Ectodermal cell (in vitro differentiated cells): ENCODE data around the gene ETFRF1.

Experiments used
- H3K27ac ChIP-seq: 2 replicates; pipeline ENCODE4 v1.7.0; 2013; ENCODE audit warnings: mild to moderate bottlenecking, low read depth, low read length; ENCODE audit not compliant: insufficient read depth, poor library complexity, severe bottlenecking
- H3K27me3 ChIP-seq: 2 replicates; pipeline ENCODE4 v1.7.0; 2013; ENCODE audit warnings: mild to moderate bottlenecking, low read length; ENCODE audit not compliant: insufficient read depth, control insufficient read depth, poor library complexity, severe bottlenecking
- H3K36me3 ChIP-seq: one replicate; pipeline ENCODE4 v1.7.0; 2013; ENCODE audit warnings: low read length; ENCODE audit not compliant: control insufficient read depth, insufficient read depth
- H3K4me1 ChIP-seq: one replicate; pipeline ENCODE4 v1.7.0; 2013; ENCODE audit warnings: low read length; ENCODE audit not compliant: control insufficient read depth, insufficient read depth
- H3K4me3 ChIP-seq: 2 replicates; pipeline ENCODE4 v1.7.0; 2013; ENCODE audit warnings: low read depth, low read length, control low read depth; ENCODE audit not compliant: insufficient read depth
- H3K9me3 ChIP-seq: 2 replicates; pipeline ENCODE4 v1.7.0; 2013; ENCODE audit warnings: mild to moderate bottlenecking, low read length, moderate library complexity; ENCODE audit not compliant: control insufficient read depth
- WGBS, 2 experiments: methylation state at CpG; one replicate each; pipeline ENCODE4 v1.1.7; 2013; ENCODE audit warnings: missing lambda C conversion rate in 2 of 2; 5-methylcytosine and 5-hydroxymethylcytosine counted together

ETFRF1 gene

DNA sequence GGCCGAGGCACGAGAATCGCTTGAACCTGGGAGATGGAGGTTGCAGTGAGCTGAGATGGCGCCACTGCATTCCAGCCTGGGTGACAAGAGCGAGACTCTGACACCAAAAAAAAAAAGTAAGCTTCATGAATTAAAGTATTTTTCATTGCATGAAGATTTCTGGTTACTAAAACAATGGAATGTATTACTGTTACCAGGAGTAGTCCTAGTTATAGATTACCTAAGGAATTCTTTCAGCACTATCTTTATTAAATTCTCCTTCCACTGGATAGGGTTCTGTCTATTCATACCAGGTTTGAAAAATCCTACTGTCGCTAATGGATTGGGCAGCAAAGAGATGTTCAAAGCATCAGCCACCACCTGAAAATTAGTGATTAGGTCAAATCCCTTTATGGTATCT is 12.4 kb downstream of the ETFRF1 start:
- Histone ChIP-seq H3K27ac (no peak overlapping the region), H3K4me3 (no peak overlapping the region), H3K9me3 (no peaks in the 10 kb centered on the region), H3K36me3 (no peaks in the 10 kb centered on the region), H3K4me1 (no peaks in the 10 kb centered on the region), H3K27me3 (no peaks in the 10 kb centered on the region)
- WGBS, 2 experiments = 97% methylated on average over 6 of the region's 6 CpGs

- Histone ChIP-seq H3K4me3 (no peak overlapping the region), H3K27me3 (no peaks in the 10 kb centered on the region), H3K27ac (no peak overlapping the region), H3K9me3 (no peaks in the 10 kb centered on the region), H3K4me1 (no peaks in the 10 kb centered on the region), H3K36me3 (no peaks in the 10 kb centered on the region)
- 92 to 100% methylated on average over 1 of the region's 1 CpG for WGBS, 2 experiments
Measured at GRCh38 chr12:25207846-25208245, 12.8 kb downstream of the ETFRF1 start.

- 80 to 82% methylated on average over 1 of the region's 1 CpG for WGBS, 2 experiments
- no peak overlapping the region for H3K27ac ChIP-seq
- no peaks in the 10 kb centered on the region for H3K36me3 ChIP-seq
- no peaks in the 10 kb centered on the region for H3K4me1 ChIP-seq
- no peaks in the 10 kb centered on the region for H3K9me3 ChIP-seq
- H3K27me3 ChIP-seq = no peaks in the 10 kb centered on the region
- H3K4me3 ChIP-seq = no peak overlapping the region
Measured at GRCh38 chr12:25208554-25208953, 13.5 kb downstream of the ETFRF1 start.

- H3K27ac ChIP-seq = no peak overlapping the region
- 80% methylated on average over 1 of the region's 1 CpG; no CpG with 5 or more reads in 1 of the 2 experiments for whole genome bisulfite sequencing, 2 experiments
- H3K4me1 ChIP-seq = no peaks in the 10 kb centered on the region
- H3K36me3 ChIP-seq = no peaks in the 10 kb centered on the region
- no peak overlapping the region for H3K4me3 ChIP-seq
- H3K27me3 ChIP-seq = no peaks in the 10 kb centered on the region
- no peaks in the 10 kb centered on the region for H3K9me3 ChIP-seq
Measured at GRCh38 chr12:25213338-25213737, 18.3 kb downstream of the ETFRF1 start.

DNA sequence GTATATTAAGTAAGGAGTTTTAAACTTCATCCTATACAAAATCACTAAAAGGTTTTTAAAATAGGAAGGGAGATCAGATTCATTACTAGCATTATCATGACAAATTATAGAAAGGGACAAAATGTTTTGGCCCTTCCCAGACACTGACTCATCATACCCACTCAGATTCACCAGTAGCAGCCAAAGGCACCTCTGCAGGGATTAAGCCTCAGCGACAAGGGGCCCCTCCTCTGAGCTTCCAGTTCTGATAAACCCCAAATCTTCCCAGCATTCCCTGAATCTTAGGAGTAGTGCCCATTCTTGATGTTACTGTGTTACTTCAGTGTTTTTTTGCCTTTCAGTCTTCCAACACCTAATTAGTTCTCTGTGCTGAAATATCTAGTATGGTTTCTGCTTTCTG is 41.2 kb downstream of the ETFRF1 start:
- no peaks in the 10 kb centered on the region for H3K4me1 ChIP-seq
- no peaks in the 10 kb centered on the region for H3K27me3 ChIP-seq
- whole genome bisulfite sequencing, 2 experiments = 61 to 87% methylated on average over 1 of the region's 1 CpG
- no peaks in the 10 kb centered on the region for H3K9me3 ChIP-seq
- no peak overlapping the region for H3K4me3 ChIP-seq
- H3K27ac ChIP-seq = no peak overlapping the region
- H3K36me3 ChIP-seq = peaks cover 4% of the 10 kb centered on the region

DNA sequence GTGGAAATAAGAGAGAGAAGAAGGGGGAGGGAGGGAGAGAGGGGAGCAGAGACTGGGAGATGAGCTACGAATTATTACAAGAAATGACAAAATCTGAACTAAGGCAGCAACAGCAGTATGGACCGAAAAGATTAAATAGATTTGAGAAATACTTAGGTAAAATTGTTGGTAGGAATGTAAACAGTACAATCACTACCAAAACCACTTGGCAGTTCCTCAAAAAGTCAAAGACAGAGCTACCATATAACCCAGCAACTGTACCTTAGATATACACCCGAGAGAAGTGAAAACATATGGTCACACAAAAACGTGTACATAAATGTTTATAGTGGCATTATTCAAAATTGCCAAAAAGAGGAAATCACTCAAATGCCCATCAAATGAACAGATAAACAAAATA is 41.6 kb downstream of the ETFRF1 start:
- no peak overlapping the region for H3K27ac ChIP-seq
- H3K9me3 ChIP-seq = no peaks in the 10 kb centered on the region
- H3K27me3 ChIP-seq = no peaks in the 10 kb centered on the region
- H3K4me1 ChIP-seq = no peaks in the 10 kb centered on the region
- 89 to 99% methylated on average over 3 to 4 of the region's 4 CpGs for WGBS, 2 experiments
- H3K36me3 ChIP-seq = peaks cover 4% of the 10 kb centered on the region
- H3K4me3 ChIP-seq = no peak overlapping the region

- Histone ChIP-seq H3K36me3 (peaks cover 4% of the 10 kb centered on the region), H3K4me1 (no peaks in the 10 kb centered on the region), H3K27ac (no peak overlapping the region), H3K9me3 (no peaks in the 10 kb centered on the region), H3K27me3 (no peaks in the 10 kb centered on the region), H3K4me3 (no peak overlapping the region)
- 83 to 87% methylated on average over 1 to 4 of the region's 6 CpGs for WGBS, 2 experiments
Measured at GRCh38 chr12:25241167-25242020, 46.4 kb downstream of the ETFRF1 start.

DNA sequence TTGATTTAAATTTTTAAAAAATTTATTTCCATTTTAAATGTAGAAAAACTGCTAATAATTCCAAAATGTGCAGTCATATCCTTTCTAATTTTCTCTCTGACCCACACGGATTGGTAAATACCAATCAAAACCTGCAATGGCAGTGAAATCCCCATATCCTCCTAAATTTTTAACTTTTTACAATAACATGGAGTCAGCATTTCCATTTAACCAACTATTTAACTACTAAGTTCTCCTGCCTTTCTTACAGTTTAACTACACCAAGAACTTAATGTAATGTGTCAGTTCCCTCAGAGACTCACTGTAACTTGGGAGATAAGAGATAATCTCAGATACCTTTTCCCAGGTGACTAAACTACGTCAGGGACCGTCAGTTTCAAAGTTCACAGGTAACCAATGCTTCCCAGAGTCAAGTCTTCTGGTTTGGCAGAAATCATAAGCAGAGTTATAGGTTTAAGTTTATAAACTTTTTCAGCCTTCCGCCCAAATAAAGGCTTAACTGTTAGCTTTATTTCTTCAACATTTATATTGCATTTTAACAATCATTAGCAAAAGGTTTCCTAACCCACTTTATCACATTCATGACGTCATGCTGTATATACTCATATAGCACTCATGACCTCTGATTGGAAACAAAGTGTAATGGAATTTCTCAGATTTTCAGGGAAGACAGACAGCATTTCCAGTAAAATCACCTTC is 48.1 kb downstream of the ETFRF1 start:
- Histone ChIP-seq H3K9me3 (no peaks in the 10 kb centered on the region), H3K4me3 (no peak overlapping the region), H3K36me3 (peaks cover 3% of the 10 kb centered on the region), H3K27ac (no peak overlapping the region), H3K27me3 (no peaks in the 10 kb centered on the region), H3K4me1 (no peaks in the 10 kb centered on the region)
- 93 to 95% methylated on average over 5 of the region's 5 CpGs for WGBS, 2 experiments

- Histone ChIP-seq H3K36me3 (peaks cover 3% of the 10 kb centered on the region), H3K27ac (no peak overlapping the region), H3K27me3 (no peaks in the 10 kb centered on the region), H3K4me3 (no peak overlapping the region), H3K9me3 (no peaks in the 10 kb centered on the region), H3K4me1 (no peaks in the 10 kb centered on the region)
Measured at GRCh38 chr12:25243680-25243990, 48.6 kb downstream of the ETFRF1 start.

GRCh38 chr12:25245491-25245890 is 50.5 kb downstream of the ETFRF1 start:
- WGBS, 2 experiments = 97 to 99% methylated on average over 6 of the region's 6 CpGs
- Histone ChIP-seq H3K27ac (no peak overlapping the region), H3K4me3 (no peak overlapping the region), H3K9me3 (no peaks in the 10 kb centered on the region), H3K27me3 (no peaks in the 10 kb centered on the region), H3K4me1 (no peaks in the 10 kb centered on the region), H3K36me3 (peaks cover 3% of the 10 kb centered on the region)
